ENCODE measurements around the gene TMEFF1. TPM values are rescaled to one million over a fixed set of nuclear protein-coding genes. Genes with fewer than 3 reads are reported as not detected.

The TMEFF1 gene
- total and polyA plus RNA-seq, 8 donors = 0.09 to 0.32 (median 0.22) TPM; not detected in 4

GRCh38 chr9:100485196-100485595 lies 12.2 kb downstream of the TMEFF1 start:
- Histone ChIP-seq H3K9me3 (no peaks in the 10 kb centered on the region), H3K27ac (no peak overlapping the region), H3K36me3 (no peaks in the 10 kb centered on the region), H3K27me3 (no peaks in the 10 kb centered on the region), H3K4me3 (no peak overlapping the region), H3K4me1 (no peaks in the 10 kb centered on the region)
- 57 to 64% methylated on average over 1 of the region's 1 CpG for WGBS, 2 donors
- DNase-seq (no peak), FAIRE-seq (no peak), ATAC-seq (no peak)
- no peak for TF ChIP-seq CTCF (IDR thresholded peaks at IDR 0.05)
- intact Hi-C loops (cut with DNase I) = no loop called here

GRCh38 chr9:100486479-100487176 lies 13.7 kb downstream of the TMEFF1 start:
- no peak overlapping the region for H3K27ac ChIP-seq
- TF ChIP-seq CTCF (IDR thresholded peaks at IDR 0.05) = no peak
- H3K4me1 ChIP-seq = no peaks in the 10 kb centered on the region
- no peaks in the 10 kb centered on the region for H3K36me3 ChIP-seq
- no peaks in the 10 kb centered on the region for H3K27me3 ChIP-seq
- no peak overlapping the region for H3K4me3 ChIP-seq
- H3K9me3 ChIP-seq = no peaks in the 10 kb centered on the region
- no peak for ATAC-seq
- 86 to 87% methylated on average over 10 of the region's 10 CpGs for WGBS, 2 donors
- intact Hi-C loops (cut with DNase I) = no loop called here
- FAIRE-seq = no peak
- DNase-seq = no peak

GRCh38 chr9:100488177-100488576 lies 15.2 kb downstream of the TMEFF1 start:
- intact Hi-C loops (cut with DNase I) = no loop called here
- Histone ChIP-seq H3K9me3 (no peaks in the 10 kb centered on the region), H3K4me3 (no peak overlapping the region), H3K27ac (no peak overlapping the region), H3K4me1 (no peaks in the 10 kb centered on the region), H3K27me3 (no peaks in the 10 kb centered on the region), H3K36me3 (no peaks in the 10 kb centered on the region)
- ATAC-seq (no peak), FAIRE-seq (no peak), DNase-seq (no peak)
- WGBS, 2 donors = 85 to 97% methylated on average over 1 of the region's 1 CpG
- no peak for TF ChIP-seq CTCF (IDR thresholded peaks at IDR 0.05)

GRCh38 chr9:100489836-100490235 lies 16.9 kb downstream of the TMEFF1 start:
- no peak for FAIRE-seq
- no peak for DNase-seq
- Histone ChIP-seq H3K9me3 (no peaks in the 10 kb centered on the region), H3K4me3 (no peak overlapping the region), H3K27ac (no peak overlapping the region), H3K27me3 (no peaks in the 10 kb centered on the region), H3K36me3 (no peaks in the 10 kb centered on the region), H3K4me1 (no peaks in the 10 kb centered on the region)
- intact Hi-C loops (cut with DNase I) = no loop called here
- 80 to 84% methylated on average over 4 of the region's 4 CpGs for WGBS, 2 donors
- ATAC-seq = no peak
- no peak for TF ChIP-seq CTCF (IDR thresholded peaks at IDR 0.05)

- H3K36me3 ChIP-seq = no peaks in the 10 kb centered on the region
- no peaks in the 10 kb centered on the region for H3K27me3 ChIP-seq
- ATAC-seq (no peak), DNase-seq (no peak), FAIRE-seq (no peak)
- 88 to 93% methylated on average over 2 of the region's 2 CpGs for WGBS, 2 donors
- no peak overlapping the region for H3K27ac ChIP-seq
- intact Hi-C loops (cut with DNase I) = no loop called here
- H3K4me3 ChIP-seq = no peak overlapping the region
- TF ChIP-seq CTCF (IDR thresholded peaks at IDR 0.05) = no peak
- H3K4me1 ChIP-seq = no peaks in the 10 kb centered on the region
- no peaks in the 10 kb centered on the region for H3K9me3 ChIP-seq
Observed at GRCh38 chr9:100492952-100493351, 20.0 kb downstream of the TMEFF1 start.
